ENCODE measurements around the gene RSU1.

The RSU1 gene

DNA sequence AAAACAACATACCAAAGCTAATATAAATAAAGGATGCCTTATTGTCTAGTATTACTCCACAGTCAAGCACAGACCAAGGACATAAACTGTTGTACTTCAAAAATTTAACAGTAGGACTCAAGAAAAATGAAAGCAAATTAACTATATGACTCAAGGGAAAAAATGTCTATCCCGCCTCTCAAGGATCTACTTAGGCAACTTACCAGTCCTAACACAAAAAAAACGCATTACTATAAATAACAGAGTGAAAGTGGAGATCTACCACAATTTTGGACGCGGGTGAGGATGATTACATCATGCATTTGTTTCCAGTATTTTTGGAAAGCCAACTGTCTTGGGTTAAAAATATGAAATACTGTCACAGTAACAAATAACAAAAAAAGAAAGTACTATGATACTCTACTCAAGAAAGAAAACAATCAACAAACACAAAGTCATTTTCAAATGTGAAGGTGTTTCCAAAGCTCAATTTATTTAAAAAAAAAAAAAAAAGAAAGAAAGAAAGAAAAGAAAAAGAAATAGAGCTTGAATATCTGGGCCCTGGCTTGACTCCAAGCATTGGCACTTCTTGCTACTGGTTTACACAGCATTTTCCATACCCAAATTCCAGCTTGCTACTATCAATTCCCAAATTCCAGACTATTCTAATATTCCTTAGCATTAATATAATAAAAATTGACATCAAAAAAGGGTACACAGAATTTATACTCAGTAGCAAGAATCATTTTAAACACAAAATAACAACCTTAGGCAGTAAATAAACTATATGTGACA, 99.4 kb downstream of the RSU1 start:
- Histone ChIP-seq H3K4me3 (ENCODE audit: low read length) (no peak overlapping the region), H3K36me3 (ENCODE audit: control insufficient read depth, insufficient read depth, low read length) (no peaks in the 10 kb centered on the region)

DNA sequence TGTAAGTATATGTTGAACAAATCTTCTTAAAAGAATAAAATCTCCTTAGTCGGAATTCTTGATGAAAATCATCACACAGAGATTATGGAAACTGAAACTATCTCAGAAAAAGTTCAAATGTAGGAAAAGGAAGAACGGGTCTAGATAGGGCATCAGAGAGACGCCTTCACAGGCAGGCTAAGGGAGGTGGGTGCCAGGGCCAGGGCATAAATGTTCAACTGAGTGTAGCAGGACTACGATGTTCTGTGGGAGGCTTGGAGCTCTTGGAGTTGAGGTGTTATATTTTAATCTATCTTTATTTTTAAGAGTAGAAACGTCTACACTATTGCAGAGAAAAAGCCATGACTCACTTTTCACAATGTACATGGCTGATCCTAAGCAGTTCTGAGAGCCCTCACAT, 101.2 kb downstream of the RSU1 start:
- Histone ChIP-seq H3K4me1 (ENCODE audit: control insufficient read depth, insufficient read depth, low read length) (no peaks in the 10 kb centered on the region), H3K27me3 (ENCODE audit: control insufficient read depth, insufficient read depth, low read length) (no peaks in the 10 kb centered on the region), H3K9me3 (ENCODE audit: control insufficient read depth, low read length) (no peaks in the 10 kb centered on the region), H3K9ac (ENCODE audit: low read length) (no peak overlapping the region), H3K36me3 (ENCODE audit: control insufficient read depth, insufficient read depth, low read length) (no peaks in the 10 kb centered on the region), H3K4me3 (ENCODE audit: low read length) (no peak overlapping the region)

More for the DNA sequence above, 99.4 kb downstream of the RSU1 start:
- H3K27me3 ChIP-seq (ENCODE audit: control insufficient read depth, insufficient read depth, low read length) = no peaks in the 10 kb centered on the region
- H3K4me1 ChIP-seq (ENCODE audit: control insufficient read depth, insufficient read depth, low read length) = no peaks in the 10 kb centered on the region
- no peaks in the 10 kb centered on the region for H3K9me3 ChIP-seq (ENCODE audit: control insufficient read depth, low read length)
- no peak overlapping the region for H3K9ac ChIP-seq (ENCODE audit: low read length)

DNA sequence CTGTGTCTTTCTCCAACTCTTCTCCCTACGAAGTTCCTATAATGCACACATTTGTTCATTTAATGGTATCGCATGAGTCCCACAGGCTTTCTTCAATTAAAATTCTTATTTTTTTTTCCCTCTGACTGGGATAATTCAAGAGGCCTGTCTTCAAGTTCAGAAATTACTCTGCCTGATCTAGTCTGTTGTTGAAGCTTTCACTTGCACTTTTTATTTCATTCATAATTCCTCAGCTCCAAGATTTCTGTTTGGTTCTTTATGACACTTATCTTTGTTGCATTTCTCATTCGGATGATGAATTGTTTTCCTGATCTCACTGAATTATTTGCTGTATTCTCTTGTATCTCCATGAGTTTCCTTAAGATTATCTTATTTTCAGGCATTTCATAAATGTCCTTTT, 103.9 kb downstream of the RSU1 start:
- Histone ChIP-seq H3K9me3 (ENCODE audit: control insufficient read depth, low read length) (no peaks in the 10 kb centered on the region), H3K27me3 (ENCODE audit: control insufficient read depth, insufficient read depth, low read length) (no peaks in the 10 kb centered on the region), H3K4me3 (ENCODE audit: low read length) (no peak overlapping the region), H3K36me3 (ENCODE audit: control insufficient read depth, insufficient read depth, low read length) (no peaks in the 10 kb centered on the region), H3K4me1 (ENCODE audit: control insufficient read depth, insufficient read depth, low read length) (no peaks in the 10 kb centered on the region), H3K9ac (ENCODE audit: low read length) (no peak overlapping the region)

DNA sequence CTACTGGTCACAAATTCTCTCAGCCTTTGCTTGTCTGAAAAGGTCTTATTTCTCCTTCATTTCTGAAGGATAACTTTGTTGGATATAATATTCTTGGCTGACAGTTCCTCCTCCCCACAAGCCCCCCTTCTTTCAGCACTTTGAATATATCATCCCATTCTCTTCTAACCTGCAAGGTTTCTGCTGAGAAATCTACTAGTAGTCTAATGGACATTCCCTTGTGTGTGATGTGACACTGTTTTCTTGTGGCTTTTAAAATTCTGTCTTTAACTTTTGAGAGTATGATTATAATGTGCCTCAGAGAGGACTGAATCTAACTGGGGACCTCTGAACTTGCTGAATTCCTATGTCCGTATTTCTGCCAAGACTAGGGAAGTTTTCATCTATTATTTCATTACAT, 104.3 kb downstream of the RSU1 start:
- no peak overlapping the region for H3K4me3 ChIP-seq (ENCODE audit: low read length)

DNA sequence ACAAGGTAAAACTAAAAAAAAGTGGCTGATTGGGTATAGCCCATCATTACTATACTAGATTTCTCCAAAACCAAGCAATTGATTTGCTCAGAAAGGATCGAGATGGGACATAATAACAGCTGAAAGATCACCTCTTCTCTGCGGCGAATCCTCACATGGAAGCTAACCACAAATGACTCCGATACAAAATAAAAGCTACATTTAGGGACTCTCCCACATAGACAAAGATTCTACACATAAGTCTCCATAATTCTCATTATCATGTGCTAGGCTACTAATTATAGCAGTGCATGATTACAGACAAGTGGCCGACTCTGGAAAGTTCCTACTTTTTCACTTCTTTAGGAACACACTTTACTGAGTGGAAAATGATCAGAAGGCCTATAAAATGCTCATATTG, 116.9 kb downstream of the RSU1 start:
- H3K36me3 ChIP-seq (ENCODE audit: control insufficient read depth, insufficient read depth, low read length) = no peaks in the 10 kb centered on the region
- no peaks in the 10 kb centered on the region for H3K9me3 ChIP-seq (ENCODE audit: control insufficient read depth, low read length)
- no peaks in the 10 kb centered on the region for H3K4me1 ChIP-seq (ENCODE audit: control insufficient read depth, insufficient read depth, low read length)
- no peak overlapping the region for H3K9ac ChIP-seq (ENCODE audit: low read length)
- H3K27me3 ChIP-seq (ENCODE audit: control insufficient read depth, insufficient read depth, low read length) = no peaks in the 10 kb centered on the region
- no peak overlapping the region for H3K4me3 ChIP-seq (ENCODE audit: low read length)

More for the DNA sequence above, 104.3 kb downstream of the RSU1 start:
- Histone ChIP-seq H3K36me3 (ENCODE audit: control insufficient read depth, insufficient read depth, low read length) (no peaks in the 10 kb centered on the region), H3K9ac (ENCODE audit: low read length) (no peak overlapping the region), H3K27me3 (ENCODE audit: control insufficient read depth, insufficient read depth, low read length) (no peaks in the 10 kb centered on the region), H3K9me3 (ENCODE audit: control insufficient read depth, low read length) (no peaks in the 10 kb centered on the region), H3K4me1 (ENCODE audit: control insufficient read depth, insufficient read depth, low read length) (no peaks in the 10 kb centered on the region)

DNA sequence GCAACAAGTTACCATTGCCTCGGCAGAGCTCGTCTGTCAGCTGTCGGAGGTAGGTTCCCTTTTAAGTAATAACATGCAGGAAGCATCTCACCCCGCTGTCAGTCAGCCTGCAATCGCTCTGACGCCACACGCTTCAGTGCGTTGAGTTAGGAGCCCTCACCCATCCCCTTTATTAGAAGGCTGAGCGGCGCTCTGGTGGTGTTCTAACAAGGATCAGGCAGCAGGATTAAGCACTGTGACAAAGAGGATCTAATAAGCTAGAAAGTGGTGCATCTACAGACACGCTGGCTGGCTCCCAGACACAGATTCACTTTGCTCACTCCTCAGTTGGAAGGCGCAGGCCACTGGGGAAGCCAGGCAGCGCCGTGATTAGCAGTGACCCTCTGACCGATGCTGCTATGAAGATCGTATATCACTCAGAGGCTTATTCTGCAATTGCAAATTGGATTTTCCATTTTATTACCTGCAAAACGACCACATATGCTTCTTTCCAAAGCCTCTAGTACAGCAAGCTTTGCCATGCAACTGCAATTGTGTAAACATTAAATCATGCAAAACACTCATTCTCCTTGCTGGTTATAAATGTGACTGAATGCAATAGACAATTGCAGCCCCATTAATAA, 117.7 kb downstream of the RSU1 start:
- Histone ChIP-seq H3K9me3 (ENCODE audit: control insufficient read depth, low read length) (no peaks in the 10 kb centered on the region), H3K4me1 (ENCODE audit: control insufficient read depth, insufficient read depth, low read length) (no peaks in the 10 kb centered on the region), H3K4me3 (ENCODE audit: low read length) (no peak overlapping the region), H3K27me3 (ENCODE audit: control insufficient read depth, insufficient read depth, low read length) (no peaks in the 10 kb centered on the region), H3K36me3 (ENCODE audit: control insufficient read depth, insufficient read depth, low read length) (no peaks in the 10 kb centered on the region), H3K9ac (ENCODE audit: low read length) (no peak overlapping the region)

DNA sequence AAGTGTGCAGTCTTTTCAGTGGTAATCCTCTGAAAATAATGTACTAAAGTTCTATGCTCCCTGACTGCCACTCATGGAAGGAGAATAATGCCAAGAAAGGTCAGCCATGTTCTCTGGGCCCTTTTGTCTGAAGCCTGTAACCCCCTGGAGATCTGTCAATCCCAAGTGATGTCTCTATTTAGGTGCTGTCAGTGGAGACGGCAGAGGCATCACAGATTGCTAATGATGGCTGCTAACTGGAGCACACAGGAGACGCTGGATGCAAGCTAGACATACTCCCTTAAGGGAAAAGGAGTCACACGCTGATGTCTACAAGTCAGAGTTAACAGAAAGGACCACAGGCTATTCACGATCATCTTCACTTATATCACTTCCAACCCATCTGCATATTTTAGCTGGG, 118.8 kb downstream of the RSU1 start:
- Histone ChIP-seq H3K36me3 (ENCODE audit: control insufficient read depth, insufficient read depth, low read length) (no peaks in the 10 kb centered on the region), H3K9ac (ENCODE audit: low read length) (no peak overlapping the region), H3K4me3 (ENCODE audit: low read length) (no peak overlapping the region), H3K9me3 (ENCODE audit: control insufficient read depth, low read length) (no peaks in the 10 kb centered on the region), H3K27me3 (ENCODE audit: control insufficient read depth, insufficient read depth, low read length) (no peaks in the 10 kb centered on the region), H3K4me1 (ENCODE audit: control insufficient read depth, insufficient read depth, low read length) (no peaks in the 10 kb centered on the region)

DNA sequence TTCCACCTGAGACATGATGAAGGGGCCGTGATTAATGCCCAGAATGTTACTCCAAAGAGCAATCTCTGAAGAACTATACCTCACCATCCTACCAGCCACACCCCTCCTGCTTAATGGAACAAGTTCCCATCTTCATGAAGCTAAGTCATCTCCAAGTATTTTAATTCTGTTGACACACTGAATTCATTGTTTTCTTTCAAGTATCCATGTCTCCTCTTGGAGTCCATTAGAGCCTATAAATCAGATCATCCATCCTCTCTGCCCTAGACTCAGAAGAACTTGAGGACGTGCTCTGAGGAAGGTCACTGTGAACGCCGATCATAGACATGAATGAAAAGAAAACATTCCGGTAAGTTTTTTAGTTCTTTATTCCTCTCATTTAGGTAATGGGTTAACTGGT, 126.8 kb downstream of the RSU1 start:
- no peak overlapping the region for H3K4me3 ChIP-seq (ENCODE audit: low read length)
- no peaks in the 10 kb centered on the region for H3K4me1 ChIP-seq (ENCODE audit: control insufficient read depth, insufficient read depth, low read length)
- H3K36me3 ChIP-seq (ENCODE audit: control insufficient read depth, insufficient read depth, low read length) = no peaks in the 10 kb centered on the region
- no peaks in the 10 kb centered on the region for H3K27me3 ChIP-seq (ENCODE audit: control insufficient read depth, insufficient read depth, low read length)
- no peaks in the 10 kb centered on the region for H3K9me3 ChIP-seq (ENCODE audit: control insufficient read depth, low read length)
- H3K9ac ChIP-seq (ENCODE audit: low read length) = no peak overlapping the region

DNA sequence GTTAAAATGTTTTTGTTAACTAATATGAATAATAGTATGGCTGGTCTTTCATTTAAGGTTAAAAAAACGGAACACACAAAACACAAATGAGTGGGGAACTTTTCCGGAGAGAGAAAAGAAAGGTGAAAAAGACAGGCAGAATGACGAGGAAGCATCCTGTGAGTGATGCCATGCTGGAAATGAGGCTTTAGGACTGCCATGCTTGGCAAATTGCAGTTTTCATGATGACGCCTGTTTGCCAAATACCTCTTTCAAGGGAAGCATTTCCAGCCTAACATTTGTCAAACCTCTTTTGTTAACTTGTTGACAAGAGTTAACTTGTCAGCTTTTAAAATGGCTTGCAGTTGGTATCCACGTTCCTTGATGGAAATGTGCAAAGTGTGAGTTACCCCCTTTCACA, 127.5 kb downstream of the RSU1 start:
- no peaks in the 10 kb centered on the region for H3K4me1 ChIP-seq (ENCODE audit: control insufficient read depth, insufficient read depth, low read length)
- H3K36me3 ChIP-seq (ENCODE audit: control insufficient read depth, insufficient read depth, low read length) = no peaks in the 10 kb centered on the region
- H3K9me3 ChIP-seq (ENCODE audit: control insufficient read depth, low read length) = no peaks in the 10 kb centered on the region
- no peaks in the 10 kb centered on the region for H3K27me3 ChIP-seq (ENCODE audit: control insufficient read depth, insufficient read depth, low read length)
- H3K4me3 ChIP-seq (ENCODE audit: low read length) = no peak overlapping the region
- H3K9ac ChIP-seq (ENCODE audit: low read length) = no peak overlapping the region

DNA sequence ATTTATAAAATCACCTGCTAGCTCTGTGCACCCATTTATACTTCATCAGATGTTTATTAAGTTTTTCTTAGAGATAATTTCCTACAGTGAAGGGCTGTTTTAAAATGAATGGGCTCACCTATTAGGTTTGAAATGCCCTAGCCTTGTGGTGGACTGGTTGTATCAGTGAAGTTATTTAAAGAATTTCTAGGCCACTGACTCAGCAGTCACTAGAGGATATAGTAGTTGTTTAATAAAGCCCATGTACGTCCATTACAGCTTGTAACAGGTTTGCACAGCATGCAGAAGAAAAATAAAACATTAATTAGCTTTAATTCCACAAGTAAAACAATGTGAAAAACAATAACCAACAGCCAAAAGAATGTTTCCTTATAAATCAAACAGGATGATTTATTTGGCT, 128.0 kb downstream of the RSU1 start:
- Histone ChIP-seq H3K9ac (ENCODE audit: low read length) (no peak overlapping the region), H3K4me1 (ENCODE audit: control insufficient read depth, insufficient read depth, low read length) (no peaks in the 10 kb centered on the region), H3K36me3 (ENCODE audit: control insufficient read depth, insufficient read depth, low read length) (no peaks in the 10 kb centered on the region), H3K4me3 (ENCODE audit: low read length) (no peak overlapping the region), H3K9me3 (ENCODE audit: control insufficient read depth, low read length) (no peaks in the 10 kb centered on the region), H3K27me3 (ENCODE audit: control insufficient read depth, insufficient read depth, low read length) (no peaks in the 10 kb centered on the region)

DNA sequence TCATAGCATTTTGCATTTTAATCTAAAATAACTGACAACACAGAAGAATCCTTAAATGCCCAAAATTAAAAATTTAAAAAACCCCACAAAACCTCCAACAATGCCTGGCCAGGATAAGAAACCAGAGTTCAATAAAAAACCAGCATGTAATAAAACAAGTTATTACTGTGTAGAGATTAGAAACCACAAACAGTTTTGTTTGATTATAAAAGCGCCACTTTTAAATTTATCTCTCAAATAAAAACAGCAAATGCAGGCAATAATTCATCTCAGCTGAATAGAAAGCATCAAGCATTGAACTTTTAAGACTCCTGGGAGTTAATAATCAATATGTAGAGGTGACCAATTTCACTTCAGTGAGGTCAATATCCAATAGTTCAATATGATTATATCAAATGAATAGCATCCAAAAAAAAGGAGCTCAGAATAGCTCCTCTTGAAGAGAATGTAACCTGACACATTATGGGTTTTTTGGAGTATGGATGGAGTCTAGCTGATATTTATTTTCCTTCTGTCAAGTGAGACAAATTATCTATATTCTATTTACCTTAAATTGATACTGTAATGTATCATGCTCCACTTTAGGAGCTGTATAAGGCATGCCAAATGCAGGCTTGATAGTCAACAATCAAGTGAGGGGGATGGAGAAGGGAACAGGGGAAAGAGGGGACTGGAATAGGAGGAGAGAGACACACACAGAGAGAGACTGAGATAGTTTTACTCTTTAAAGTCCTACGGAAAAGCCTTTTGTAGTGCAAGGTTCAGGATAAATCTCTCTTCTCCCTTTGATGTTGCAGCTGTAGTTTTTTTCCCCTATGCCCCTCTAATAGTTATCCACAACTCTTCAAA, 130.9 kb downstream of the RSU1 start:
- H3K9me3 ChIP-seq (ENCODE audit: control insufficient read depth, low read length) = no peaks in the 10 kb centered on the region
- H3K27me3 ChIP-seq (ENCODE audit: control insufficient read depth, insufficient read depth, low read length) = no peaks in the 10 kb centered on the region
- no peak overlapping the region for H3K9ac ChIP-seq (ENCODE audit: low read length)
- no peak overlapping the region for H3K4me3 ChIP-seq (ENCODE audit: low read length)
- no peaks in the 10 kb centered on the region for H3K4me1 ChIP-seq (ENCODE audit: control insufficient read depth, insufficient read depth, low read length)
- H3K36me3 ChIP-seq (ENCODE audit: control insufficient read depth, insufficient read depth, low read length) = no peaks in the 10 kb centered on the region

DNA sequence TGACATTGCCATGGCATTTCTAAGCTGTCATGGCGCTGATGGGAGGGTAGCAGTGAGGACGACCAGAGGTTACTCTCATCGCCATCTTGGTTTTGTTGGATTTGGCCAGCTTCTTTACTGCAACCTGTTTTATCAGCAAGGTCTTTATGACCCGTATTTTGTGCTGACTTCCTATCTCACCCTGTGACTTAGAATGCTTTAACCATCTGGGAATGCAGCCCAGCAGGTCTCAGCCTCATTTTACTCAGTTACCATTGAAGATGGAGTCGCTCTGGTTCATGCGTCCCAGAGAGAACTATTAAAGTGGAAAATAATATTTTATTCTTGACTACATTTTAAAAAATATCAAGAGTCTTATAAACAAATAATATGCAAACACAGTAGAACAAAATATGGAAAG, 131.7 kb downstream of the RSU1 start:
- H3K27me3 ChIP-seq (ENCODE audit: control insufficient read depth, insufficient read depth, low read length) = no peaks in the 10 kb centered on the region

More for the DNA sequence above, 131.7 kb downstream of the RSU1 start:
- H3K9me3 ChIP-seq (ENCODE audit: control insufficient read depth, low read length) = no peaks in the 10 kb centered on the region
- H3K36me3 ChIP-seq (ENCODE audit: control insufficient read depth, insufficient read depth, low read length) = no peaks in the 10 kb centered on the region
- H3K4me1 ChIP-seq (ENCODE audit: control insufficient read depth, insufficient read depth, low read length) = no peaks in the 10 kb centered on the region
- no peak overlapping the region for H3K9ac ChIP-seq (ENCODE audit: low read length)
- H3K4me3 ChIP-seq (ENCODE audit: low read length) = no peak overlapping the region
